NCI-H526 (cell line): ENCODE data around the gene GRAMD1B.

Experiments used
- DNase-seq, 2 experiments: peaks; one replicate each; lab custom pipeline; 2025; lab: John Stamatoyannopoulos, UW

Gene GRAMD1B

DNA sequence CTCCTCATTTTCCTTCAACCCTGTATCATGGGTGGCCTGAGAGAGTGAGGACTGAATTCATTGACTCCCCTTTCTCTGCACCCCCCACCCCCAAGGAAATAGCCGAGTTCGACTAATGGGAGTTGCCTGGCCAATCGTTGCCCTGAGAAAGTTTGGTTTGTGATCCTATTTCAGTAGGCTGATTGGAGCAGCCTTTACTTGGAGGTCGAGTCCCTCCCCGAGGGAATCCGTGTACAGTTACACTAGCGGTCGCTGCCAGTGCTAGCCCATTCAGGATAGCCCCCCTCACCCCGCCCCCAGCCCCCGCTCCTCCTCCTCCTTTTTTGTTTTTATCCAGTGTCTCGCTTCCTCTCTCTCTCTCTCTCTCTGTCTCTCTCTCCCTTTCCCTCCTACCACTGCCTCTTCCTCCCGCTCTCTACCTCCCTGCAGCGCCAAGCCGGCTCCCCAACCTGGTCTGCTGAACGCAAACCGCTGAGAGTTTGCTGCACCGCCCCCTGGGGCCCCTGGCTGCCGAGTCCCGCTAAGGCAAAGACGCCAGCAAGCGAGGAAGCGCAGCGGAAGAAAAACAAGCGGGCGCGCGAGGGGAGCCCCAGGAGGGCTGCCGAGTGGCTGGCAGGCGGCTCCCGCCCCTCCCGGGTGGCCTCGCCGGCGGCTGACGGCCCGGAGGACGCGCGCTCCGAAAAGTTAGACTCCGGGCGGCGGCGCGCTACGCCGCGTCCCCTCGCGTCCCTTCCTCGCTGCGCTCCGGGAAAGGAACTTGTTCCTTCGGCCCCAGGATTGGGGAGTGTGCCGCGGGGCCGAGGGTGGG, at the start of gene GRAMD1B:
TSS of gene GRAMD1B (plus strand) at position 357 of the 808 bp plus-strand sequence. CDS start 524 bp downstream, outside the sequence.
- peak; percentile 62 to 92 for DNase-seq

DNA sequence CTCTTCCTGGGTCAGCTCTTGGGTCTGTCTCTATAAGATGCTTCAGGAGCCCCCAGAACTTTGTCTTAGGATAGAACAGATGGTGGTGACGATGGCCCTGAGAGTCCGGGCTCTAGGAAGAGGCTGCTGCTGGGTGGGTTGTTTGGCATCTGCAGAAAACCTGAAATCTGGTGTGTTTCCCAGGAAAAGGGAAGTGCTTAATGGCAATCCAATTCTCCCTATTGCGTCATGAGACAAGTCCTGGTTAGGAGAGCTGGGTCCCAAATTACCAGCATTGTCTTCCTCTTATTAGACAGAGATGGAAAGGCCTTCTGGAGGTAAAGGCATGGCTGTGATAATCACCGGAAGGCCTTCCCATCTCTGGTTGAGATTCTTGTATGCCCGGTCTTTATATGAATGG, 48.9 kb upstream of the GRAMD1B start:
- no peak for DNase-seq

DNA sequence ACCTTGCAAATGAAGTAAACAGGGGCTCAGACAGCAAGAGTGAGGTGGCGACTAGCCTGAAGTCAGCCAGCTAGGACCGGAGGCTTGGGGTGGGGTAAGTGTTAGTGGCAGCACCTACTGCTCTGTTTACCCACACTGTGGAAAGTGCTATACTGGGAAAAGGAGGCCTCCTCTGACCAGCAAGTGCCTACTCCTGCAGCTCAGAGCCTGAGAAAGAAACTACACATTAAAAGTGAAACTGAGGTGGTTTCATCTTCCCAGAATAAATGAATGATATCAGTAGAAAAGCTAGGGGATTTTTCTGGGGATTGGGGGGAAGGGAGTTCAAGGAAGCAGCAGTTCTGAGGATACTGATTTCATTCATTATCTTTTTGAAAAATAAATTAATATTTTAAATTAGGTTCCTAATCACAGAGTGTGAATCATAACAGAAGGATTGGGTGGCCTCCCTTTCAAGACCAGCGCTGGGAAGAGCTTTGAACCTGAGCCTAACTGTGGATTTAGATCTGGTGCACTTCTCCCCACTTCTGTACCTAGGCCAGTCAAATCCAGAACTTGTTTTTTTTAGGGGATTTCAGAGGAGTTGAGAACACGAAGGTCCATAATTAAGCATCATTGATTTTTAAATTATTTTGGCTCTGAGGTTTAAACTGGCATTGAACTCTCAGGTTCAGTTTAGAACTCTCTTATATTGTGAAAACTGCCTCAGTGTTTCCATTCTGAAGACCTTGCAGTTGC, 48.1 kb upstream of the GRAMD1B start:
- no peak for DNase-seq

DNA sequence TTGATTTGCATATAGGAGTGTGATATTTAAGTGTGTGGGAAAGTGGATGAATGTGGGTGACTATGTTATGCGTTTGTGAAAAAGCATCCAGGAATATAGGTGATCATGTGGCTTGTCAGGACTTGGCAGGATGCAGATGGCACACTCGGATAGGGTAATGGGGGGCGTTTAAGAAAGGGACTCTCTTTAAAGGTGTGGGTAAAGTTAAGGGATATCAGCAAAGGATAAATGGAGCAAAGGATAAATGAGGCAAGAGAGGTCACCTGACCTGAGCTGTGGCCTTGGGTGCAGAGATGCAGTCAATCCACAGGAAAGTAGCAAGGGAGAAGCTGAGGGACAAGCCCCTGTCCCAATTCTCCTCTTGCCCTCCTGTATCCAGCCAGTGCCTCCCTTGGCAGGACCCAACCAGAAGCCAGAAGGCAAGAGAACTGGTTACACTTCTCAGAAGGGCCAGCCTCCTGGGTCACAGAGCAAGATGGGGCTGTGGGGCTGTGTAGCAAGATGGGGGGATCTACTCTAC, 47.5 kb upstream of the GRAMD1B start:
- peak in 1 of 2 experiments; percentile 51 for DNase-seq

DNA sequence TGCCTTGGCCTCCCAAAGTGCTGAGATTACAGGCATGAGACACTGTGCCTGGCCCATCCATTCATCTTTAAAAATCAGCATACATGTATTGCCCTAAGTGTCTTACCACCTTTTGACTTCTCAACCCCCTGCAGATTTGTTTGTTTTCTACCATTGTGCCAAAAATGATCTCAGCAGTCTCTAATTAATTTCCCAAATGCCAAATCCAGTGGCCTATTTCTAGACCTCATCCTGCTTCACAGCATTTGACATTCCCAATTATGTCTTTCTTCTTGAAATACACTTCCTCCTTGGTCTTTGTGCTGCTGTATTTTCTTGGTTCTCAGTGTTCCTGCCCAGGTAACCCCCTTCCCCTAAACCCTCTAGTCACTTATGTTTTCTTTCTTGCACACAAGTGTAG, 46.0 kb upstream of the GRAMD1B start:
- DNase-seq, result no peak

DNA sequence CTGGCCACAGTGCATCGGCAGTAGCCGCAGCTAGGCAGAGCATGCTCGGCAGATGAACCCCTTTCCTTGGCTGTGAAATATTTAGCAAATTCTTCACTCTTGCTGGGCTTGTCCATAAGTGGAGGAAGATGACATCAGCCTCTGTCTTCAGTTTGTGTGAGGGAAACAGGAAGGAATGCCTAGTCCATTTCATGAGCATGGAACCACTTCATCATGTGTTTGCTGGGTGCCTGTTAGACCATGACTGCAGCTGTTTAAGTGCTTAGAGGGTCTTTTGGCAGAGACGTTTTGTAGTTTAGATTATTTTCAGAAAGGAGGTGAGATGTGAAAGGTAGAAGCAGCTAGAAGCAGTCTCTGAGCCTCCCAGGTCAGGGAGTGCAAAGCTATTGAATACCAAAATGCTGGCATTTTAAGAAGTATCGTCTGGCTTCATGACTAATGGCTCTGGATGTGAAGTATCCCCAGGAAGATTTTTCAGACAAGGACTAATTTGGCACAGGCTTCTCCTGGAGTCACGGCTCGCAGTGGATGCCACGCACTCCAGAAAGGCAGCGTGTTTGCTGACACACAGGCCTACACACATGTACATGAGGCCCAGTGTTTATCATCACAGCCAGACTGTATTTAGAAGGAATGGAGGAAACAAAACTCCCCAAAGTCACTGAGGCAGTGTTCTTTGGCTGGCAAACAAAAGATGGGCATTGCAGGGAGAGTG, 43.1 kb upstream of the GRAMD1B start:
- DNase-seq, result no peak

DNA sequence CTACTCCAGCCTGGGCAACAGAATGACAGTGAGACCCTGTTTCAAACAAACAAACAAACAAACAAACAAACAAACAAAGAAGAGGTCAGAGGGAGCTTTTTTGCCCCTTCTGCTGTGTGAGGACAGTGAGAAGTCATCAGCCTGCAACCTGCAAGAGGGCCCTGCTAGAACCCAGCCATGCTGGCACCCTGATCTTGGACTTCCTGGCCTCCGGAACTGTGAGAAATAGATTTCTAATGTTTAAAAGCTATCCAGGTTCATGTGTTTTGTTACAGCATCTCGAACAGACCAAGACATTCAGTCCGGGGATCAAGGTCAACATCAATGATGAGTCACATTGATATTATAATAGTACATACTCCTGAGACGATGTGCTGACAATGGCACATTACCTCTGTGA, 41.4 kb upstream of the GRAMD1B start:
- DNase-seq, result no peak

DNA sequence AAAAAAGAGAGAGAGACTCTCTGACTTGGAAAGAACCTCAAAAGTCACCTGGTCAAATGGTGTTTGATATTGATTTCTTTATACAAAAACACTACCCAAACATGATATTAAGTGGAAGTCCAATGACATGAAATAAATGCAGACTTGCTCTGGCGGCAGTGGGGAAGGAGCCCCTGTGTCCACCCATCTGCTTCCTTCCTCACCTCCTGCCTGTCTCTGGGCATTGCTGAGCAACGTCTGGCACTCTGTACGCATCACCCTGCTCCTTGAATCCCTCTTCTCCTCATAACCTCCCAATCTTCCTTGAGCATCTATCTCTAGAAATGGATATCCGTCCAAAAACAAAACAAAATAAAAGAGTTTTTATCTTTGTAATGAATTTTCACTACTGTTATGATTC, 39.9 kb upstream of the GRAMD1B start:
- DNase-seq, result no peak

DNA sequence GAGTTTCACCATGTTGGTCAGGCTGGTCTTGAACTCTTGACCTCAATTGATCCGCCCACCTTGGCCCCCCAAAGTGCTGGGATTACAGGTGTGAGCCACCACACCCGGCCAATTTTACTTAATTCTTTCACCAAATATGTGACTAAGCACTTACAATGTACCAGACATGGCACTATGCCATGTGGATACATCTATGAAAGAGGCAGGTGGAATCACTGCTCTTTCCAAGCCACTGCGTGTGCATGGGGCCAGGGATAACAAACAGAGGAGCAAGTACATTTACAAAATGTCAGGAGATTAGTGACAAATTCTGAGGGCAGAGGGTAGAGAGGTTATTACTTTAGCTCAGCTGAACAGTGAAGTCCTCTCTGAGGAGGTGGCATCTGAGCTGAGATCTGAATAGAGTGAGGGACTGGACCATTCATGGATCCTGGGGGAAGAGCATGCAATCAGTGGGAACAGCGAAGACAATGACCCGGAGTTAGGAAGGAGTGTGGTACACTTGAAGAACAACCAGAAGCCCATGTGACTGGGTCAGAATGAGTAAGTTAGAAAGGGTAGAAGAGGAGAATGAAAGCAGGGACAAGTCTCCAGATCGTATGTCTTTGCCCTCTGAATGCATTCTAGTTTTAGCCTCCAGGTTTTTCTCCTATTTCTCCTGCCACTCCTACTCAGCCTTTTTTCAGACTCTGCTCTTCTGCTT, 38.3 kb upstream of the GRAMD1B start:
- DNase-seq, result no peak

DNA sequence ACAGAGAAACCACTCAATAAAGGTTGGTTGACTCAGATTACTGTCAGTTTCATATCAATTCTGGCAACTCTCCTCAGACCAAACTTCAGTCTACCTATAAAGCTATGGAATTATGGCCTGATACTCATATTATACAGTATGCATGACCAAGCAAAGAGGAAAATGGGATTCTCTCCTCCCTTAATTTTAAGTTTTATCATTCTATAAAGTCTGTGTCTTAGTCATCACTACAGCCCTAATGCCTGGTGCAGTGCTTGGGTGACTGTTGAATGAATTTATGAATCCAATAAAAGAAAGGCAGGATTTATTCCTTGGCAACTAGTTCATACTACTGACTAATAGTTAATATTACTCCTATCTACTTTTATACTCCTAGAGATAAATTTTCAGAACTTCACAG, 37.6 kb upstream of the GRAMD1B start:
- no peak for DNase-seq

DNA sequence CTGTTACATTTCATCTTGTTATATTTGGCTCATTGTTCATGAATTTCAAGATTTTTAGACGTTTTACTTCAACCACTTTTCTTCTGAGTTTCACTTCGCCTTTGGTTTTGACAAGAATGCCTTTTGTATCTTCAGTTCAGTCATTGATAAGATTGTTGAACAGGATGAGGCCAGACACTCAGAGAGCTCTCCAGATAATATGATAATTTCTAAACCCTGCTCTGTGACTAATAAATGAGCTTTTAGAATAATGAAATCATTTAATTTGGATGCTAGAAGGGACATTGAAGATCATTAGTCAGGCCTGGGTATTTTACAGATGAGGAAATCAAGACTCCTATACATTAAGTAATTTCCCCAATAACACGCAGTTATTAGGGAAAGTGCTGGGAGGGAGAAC, 37.2 kb upstream of the GRAMD1B start:
- no peak for DNase-seq

DNA sequence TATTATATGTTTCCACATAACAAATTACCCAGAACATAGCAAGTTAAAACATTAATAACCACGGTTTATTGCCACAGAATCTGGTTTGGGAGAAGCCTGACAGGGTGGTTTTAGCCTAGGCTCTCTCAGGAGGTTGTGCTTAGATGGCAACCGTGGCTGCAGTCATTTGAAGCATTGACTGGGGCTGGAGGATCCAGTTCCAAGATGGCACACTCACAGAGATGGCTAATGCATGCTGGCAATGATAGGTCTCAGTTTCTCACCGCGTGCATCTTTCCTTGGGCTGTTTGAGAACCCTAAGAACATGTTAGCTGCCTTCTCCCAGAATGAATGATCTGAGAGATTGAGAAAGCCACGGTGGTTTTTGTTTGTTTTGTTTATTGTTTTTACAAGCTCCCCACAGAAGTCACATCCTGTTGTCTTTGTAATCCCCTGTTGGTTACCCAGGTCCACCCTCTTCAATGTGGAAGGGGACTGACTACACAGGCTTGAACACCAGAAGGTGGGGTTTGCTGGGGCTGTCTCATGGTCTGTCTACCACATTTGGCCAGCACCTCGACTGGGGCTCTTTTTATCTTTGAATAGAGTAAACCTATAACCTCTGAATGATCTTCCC, 36.6 kb upstream of the GRAMD1B start:
- no peak for DNase-seq

DNA sequence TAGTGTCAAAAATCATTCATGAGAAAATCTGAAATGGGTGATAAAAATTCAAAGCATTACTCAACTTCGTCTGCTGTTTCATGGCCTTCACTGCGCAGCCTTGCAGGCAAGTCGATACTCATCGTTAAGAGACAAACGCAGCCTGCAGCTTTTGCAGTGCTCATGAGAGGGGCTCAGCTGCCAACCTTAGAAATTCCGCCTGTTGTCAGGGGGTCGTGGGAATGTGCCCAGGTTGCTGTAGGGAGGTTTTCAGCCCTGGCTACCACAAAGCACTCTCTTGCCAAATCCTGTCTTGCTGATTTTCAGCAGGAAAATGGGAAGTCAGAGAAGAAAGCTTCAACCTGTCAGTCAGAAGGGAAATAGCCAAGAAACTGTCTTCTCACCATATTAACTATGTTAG, 25.4 kb upstream of the GRAMD1B start:
- no peak for DNase-seq

DNA sequence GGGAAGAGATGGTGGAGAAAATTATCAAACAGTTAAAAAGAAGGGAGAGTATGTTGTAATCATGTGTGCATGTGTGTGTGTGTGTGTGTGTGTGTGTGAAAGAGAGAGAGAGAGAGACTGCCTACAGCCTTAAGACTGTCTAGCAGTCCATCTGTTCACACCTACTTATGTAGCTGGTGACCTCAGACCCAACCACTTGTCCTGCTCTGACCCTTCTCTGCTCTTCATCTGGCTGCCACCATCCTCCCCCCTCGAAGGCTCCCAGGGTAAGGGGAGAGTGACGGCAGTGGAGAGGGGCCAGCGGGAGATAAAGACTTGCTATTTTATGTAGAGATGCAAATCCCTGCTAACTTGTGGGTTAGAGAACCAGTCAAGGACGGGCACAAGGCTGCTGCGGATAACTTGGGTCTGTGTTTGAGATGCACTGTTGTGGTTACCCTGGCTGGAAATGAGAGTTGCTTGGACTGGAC, 24.9 kb upstream of the GRAMD1B start:
- peak in 1 of 2 experiments; percentile 43 for DNase-seq

DNA sequence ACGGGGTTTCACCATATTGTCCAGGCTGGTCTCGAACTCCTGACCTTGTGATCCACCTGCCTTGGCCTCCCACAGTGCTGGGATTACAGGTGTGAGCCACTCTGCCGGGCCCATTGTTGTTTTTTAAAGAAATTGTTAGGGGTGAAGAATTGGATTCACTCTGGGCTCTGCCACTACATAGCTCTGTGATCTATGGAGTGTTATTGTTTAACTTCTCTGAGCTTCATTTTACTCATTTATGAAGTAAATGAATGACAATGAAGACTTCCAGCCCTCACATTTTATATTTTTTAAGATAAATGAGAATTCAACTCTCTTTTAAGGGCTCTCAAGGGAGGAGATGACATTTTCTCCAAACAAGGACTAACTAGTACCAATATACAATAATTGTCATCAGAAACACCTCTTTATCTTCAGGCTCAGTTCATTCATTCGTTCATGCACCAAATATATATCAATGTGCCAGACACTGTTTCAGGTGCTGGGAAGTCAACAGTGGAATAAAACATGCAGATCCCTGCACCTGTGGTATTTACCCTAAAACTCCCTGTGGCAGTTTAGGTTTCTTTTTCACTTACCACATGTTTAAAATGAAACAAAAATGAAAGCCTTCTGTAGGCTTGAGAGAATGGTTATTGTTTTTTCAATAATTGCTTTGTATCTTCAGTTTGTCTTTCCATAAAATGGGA, 23.5 kb upstream of the GRAMD1B start:
- DNase-seq, result no peak

DNA sequence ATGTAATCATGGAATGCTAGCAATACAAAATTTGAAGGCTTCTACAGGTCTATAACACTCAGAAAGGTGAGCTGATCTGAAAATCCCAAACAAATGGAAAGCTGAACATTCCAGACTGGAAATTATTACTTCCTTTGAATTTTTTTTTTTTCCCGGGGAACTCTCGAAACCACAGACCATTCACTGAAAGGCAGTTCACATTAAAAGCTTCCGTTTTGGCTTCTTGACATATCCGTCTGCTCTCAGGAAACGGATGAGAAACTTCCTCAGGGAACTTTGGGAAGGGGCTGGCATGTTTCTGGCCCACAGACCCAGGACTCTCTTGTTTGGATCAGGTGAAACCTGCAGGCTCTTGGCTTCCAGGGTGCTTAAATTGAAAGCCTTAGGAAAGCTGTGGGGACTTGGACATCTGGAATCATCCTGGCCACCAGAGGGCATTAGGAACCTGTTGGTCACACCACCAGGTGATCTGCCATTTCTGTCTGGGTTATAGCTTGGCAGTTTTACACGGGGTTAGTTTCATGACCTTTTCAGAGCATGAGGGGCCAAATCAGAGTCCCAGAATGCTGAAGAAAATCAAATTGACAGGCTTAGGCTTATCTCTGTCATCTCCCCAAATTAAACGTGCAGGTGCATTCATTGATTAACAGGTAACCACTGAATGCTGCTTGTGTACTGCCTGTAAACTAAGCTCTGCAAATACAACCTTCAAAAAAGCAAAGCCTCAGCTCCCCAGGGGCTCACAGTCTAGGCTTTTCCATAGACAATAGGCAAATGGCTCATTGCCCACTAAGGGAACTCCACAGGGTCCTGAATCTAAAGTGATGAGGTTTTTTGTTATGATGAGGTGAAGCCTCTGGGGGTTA, 22.7 kb upstream of the GRAMD1B start:
- DNase-seq, result peak; percentile 92 to 99

DNA sequence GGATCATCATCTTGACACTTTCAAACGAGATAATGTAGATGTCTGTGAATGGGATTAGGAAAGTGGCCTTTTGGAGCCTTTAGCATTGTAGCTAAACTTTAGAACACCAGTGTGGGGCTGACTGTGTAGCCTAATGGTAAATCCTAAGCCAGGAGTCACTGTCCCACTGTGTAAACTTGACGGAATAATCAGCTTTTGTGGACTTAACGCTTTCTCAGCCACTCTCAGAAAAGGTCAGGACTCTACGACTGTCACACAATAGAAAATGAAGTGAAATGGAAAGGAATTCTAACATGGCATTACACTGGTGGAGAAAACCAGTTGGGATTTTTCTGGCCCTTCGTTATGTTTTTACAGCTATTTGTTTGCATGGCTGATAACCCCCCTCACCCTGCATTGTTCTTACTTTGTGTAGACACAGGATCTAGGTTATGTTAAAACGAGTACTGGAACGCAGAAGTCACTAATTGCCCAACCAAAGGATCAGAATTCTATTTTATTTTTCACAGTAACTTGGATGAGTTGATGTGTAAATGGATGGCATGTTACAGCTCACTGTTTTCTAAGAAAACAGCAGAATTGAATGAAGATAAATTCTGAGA, 22.0 kb upstream of the GRAMD1B start:
- no peak for DNase-seq

DNA sequence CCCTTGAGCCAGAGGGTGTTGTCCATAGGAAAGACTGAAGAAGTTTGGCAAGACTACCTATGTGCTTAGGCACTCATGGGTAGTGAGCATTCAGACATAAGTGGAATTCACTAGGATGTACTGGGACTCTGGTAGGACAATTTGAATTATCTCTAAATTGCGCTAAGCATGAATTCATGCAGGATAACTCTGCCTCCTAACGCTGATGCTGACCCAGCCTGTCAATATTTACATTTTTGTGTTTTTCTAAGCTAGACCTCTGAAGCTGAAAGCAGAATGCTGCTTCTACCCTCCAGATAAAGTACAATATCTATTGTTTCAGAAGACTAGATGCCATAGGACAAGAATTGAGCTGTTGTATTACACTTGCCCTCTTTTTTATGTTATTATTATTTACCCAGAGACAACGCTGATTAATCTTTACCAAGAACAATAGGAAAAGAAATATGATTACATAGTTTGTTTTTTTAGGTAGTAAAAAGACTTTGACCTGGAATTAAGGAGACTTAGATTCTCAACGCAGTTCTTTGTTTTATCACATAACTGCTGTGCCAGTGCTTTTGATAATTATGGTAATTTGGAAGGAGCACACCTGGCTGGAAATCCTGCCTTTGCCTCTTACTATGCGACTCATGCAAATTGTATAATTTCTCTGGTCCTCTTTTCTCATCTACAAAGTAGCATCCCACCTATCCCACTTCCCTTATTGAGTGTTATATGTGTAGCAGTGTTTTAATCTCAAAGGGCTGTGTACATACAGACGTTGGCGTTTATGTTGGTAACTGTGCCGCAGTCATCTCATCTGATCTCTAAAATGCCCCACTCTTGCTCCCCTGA, 21.2 kb upstream of the GRAMD1B start:
- peak; percentile 78 to 79 for DNase-seq
